Measurements from ENCODE around the gene ATP8B1.
A peak's percentile ranks its signal among the peaks of the same experiment; 100 is the strongest.

Gene ATP8B1

DNA sequence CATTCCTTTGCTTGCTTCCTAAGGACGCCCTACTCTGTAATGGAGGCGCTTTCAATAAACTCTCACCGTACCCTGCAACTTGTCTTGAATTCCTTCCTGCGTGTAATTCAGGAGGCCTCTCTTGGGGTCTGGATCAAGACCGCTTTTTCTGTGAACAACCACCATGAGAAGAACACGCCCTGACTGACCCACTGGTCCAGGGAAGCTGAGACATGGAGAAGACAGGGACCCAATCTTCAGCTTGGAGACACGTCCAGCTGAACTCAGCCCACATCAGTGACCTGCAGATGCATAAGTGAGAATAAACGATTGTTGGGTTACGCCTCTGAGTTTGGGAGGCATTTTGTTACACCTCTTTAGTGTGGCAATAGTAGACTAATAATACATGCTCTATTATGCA lies 173.7 kb downstream of the ATP8B1 start:
- Histone ChIP-seq H2AK5ac (ENCODE audit: low read length) (no peak overlapping the region), H3K27me3 (ENCODE audit: insufficient read depth, low read length, poor library complexity) (no peaks in the 10 kb centered on the region), H3K4me3 (ENCODE audit: low read length) (no peak overlapping the region), H3K4me2 (ENCODE audit: low read length) (no peak overlapping the region), H3K4ac (ENCODE audit: low read depth, low read length) (no peak overlapping the region), H3K79me1 (ENCODE audit: low read length) (no peaks in the 10 kb centered on the region), H4K5ac (ENCODE audit: low read length) (no peak overlapping the region), H2BK120ac (ENCODE audit: low read depth, low read length) (no peak overlapping the region), H3K9ac (ENCODE audit: low read length) (no peak overlapping the region), H3K56ac (ENCODE audit: low read length) (peak overlapping the region; percentile 2), H2BK15ac (replicated peaks; ENCODE audit: low read depth) (no peak overlapping the region), H3K18ac (ENCODE audit: low read length) (no peak overlapping the region), H3K23ac (ENCODE audit: low read length) (no peak overlapping the region), H3K36me3 (ENCODE audit: control insufficient read depth, insufficient read depth, low read length) (no peaks in the 10 kb centered on the region), H3K27ac (ENCODE audit: low read depth, low read length) (no peak overlapping the region), H3K4me1 (ENCODE audit: control insufficient read depth, low read depth, low read length) (no peaks in the 10 kb centered on the region), H2BK5ac (ENCODE audit: low read length) (no peak overlapping the region), H4K8ac (ENCODE audit: low read depth, low read length) (no peak overlapping the region), H3K79me2 (ENCODE audit: control insufficient read depth, insufficient read depth, low read length) (no peaks in the 10 kb centered on the region)
- no CpG with 5 or more reads among the region's 9 CpGs for WGBS (ENCODE audit: extremely low coverage, insufficient coverage, low lambda C conversion rate)
- DNase-seq, result no peak

DNA sequence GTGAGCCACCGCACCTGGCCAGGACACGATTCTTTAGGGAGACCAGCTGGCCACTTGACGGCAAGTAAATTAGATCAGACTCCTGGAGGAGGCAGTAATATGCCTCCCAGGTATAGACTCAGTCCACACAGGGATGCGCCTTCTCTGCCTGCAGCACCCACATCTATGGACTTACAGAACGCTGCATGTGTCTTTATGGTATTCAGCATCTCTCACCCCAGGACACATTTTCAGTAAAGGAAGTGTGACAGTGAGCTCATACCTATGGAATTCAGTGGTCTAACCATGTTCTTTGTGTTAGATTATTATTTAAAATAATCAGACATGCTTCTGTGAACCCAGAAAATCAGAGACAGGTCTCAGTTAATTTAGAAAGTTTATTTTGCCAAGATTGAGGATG lies 175.6 kb downstream of the ATP8B1 start:
- H4K8ac ChIP-seq (ENCODE audit: low read depth, low read length), result no peak overlapping the region
- H4K5ac ChIP-seq (ENCODE audit: low read length), result no peak overlapping the region
- no peaks in the 10 kb centered on the region for H3K79me2 ChIP-seq (ENCODE audit: control insufficient read depth, insufficient read depth, low read length)
- H3K4me3 ChIP-seq (ENCODE audit: low read length), result no peak overlapping the region
- no peak overlapping the region for H3K9ac ChIP-seq (ENCODE audit: low read length)
- no peak overlapping the region for H3K4ac ChIP-seq (ENCODE audit: low read depth, low read length)
- no CpG with 5 or more reads among the region's 5 CpGs for WGBS (ENCODE audit: extremely low coverage, insufficient coverage, low lambda C conversion rate)
- H3K56ac ChIP-seq (ENCODE audit: low read length), result peak overlapping the region; percentile 15
- H2BK15ac ChIP-seq (replicated peaks; ENCODE audit: low read depth), result no peak overlapping the region
- DNase-seq, result peak; percentile 74
- no peak overlapping the region for H2AK5ac ChIP-seq (ENCODE audit: low read length)
- no peak overlapping the region for H3K18ac ChIP-seq (ENCODE audit: low read length)
- no peak overlapping the region for H3K4me2 ChIP-seq (ENCODE audit: low read length)
- no peaks in the 10 kb centered on the region for H3K79me1 ChIP-seq (ENCODE audit: low read length)
- no peak overlapping the region for H3K23ac ChIP-seq (ENCODE audit: low read length)
- H3K27me3 ChIP-seq (ENCODE audit: insufficient read depth, low read length, poor library complexity), result no peaks in the 10 kb centered on the region
- H2BK120ac ChIP-seq (ENCODE audit: low read depth, low read length), result no peak overlapping the region
- H3K4me1 ChIP-seq (ENCODE audit: control insufficient read depth, low read depth, low read length), result no peaks in the 10 kb centered on the region
- H2BK5ac ChIP-seq (ENCODE audit: low read length), result no peak overlapping the region
- no peak overlapping the region for H3K27ac ChIP-seq (ENCODE audit: low read depth, low read length)
- no peaks in the 10 kb centered on the region for H3K36me3 ChIP-seq (ENCODE audit: control insufficient read depth, insufficient read depth, low read length)

DNA sequence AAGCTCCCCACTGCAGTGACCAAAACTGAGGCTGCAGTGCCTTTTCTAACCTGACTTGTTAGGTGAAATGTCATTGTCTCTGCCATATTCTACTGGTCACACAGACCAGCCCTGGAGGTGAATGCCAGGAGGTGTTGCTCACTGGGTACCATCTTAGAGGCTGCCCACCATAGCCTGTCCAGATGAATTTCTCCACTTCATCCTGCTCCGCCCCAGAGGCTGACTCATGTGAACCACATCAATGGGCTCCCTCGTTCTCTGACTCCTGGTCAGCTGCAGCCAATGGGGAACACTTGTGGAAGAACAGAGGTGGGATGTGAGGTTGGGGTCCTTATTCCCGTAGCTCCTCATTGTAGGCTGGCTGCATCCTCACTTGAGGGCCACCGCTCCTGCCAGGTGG lies 178.1 kb downstream of the ATP8B1 start:
- no peak overlapping the region for H2BK15ac ChIP-seq (replicated peaks; ENCODE audit: low read depth)
- H2AK5ac ChIP-seq (ENCODE audit: low read length), result no peak overlapping the region
- H3K79me2 ChIP-seq (ENCODE audit: control insufficient read depth, insufficient read depth, low read length), result peaks cover 10% of the 10 kb centered on the region
- no peak overlapping the region for H3K9ac ChIP-seq (ENCODE audit: low read length)
- no peaks in the 10 kb centered on the region for H3K27me3 ChIP-seq (ENCODE audit: insufficient read depth, low read length, poor library complexity)
- no peak overlapping the region for H4K8ac ChIP-seq (ENCODE audit: low read depth, low read length)
- H4K5ac ChIP-seq (ENCODE audit: low read length), result no peak overlapping the region
- no peak overlapping the region for H3K4ac ChIP-seq (ENCODE audit: low read depth, low read length)
- no peak overlapping the region for H2BK5ac ChIP-seq (ENCODE audit: low read length)
- no peak overlapping the region for H3K27ac ChIP-seq (ENCODE audit: low read depth, low read length)
- no peak overlapping the region for H3K18ac ChIP-seq (ENCODE audit: low read length)
- no peak overlapping the region for H2BK120ac ChIP-seq (ENCODE audit: low read depth, low read length)
- peaks cover 1% of the 10 kb centered on the region for H3K79me1 ChIP-seq (ENCODE audit: low read length)
- no peak overlapping the region for H3K56ac ChIP-seq (ENCODE audit: low read length)
- H3K36me3 ChIP-seq (ENCODE audit: control insufficient read depth, insufficient read depth, low read length), result no peaks in the 10 kb centered on the region
- H3K4me1 ChIP-seq (ENCODE audit: control insufficient read depth, low read depth, low read length), result no peaks in the 10 kb centered on the region
- WGBS (ENCODE audit: extremely low coverage, insufficient coverage, low lambda C conversion rate), result no CpG with 5 or more reads among the region's 4 CpGs
- DNase-seq, result peak; percentile 21
- H3K23ac ChIP-seq (ENCODE audit: low read length), result no peak overlapping the region
- no peak overlapping the region for H3K4me3 ChIP-seq (ENCODE audit: low read length)
- H3K4me2 ChIP-seq (ENCODE audit: low read length), result no peak overlapping the region

GRCh38 chr18:57621246-57621604 lies 181.9 kb downstream of the ATP8B1 start:
- WGBS (ENCODE audit: extremely low coverage, insufficient coverage, low lambda C conversion rate), result no CpG with 5 or more reads among the region's 20 CpGs
- peak overlapping the region; percentile 85 for H3K4me3 ChIP-seq (ENCODE audit: low read length)
- H4K5ac ChIP-seq (ENCODE audit: low read length), result no peak overlapping the region
- no peaks in the 10 kb centered on the region for H3K36me3 ChIP-seq (ENCODE audit: control insufficient read depth, insufficient read depth, low read length)
- no peak overlapping the region for H2BK120ac ChIP-seq (ENCODE audit: low read depth, low read length)
- peaks cover 25% of the 10 kb centered on the region for H3K79me2 ChIP-seq (ENCODE audit: control insufficient read depth, insufficient read depth, low read length)
- H2BK5ac ChIP-seq (ENCODE audit: low read length), result no peak overlapping the region
- peak overlapping the region; percentile 58 for H3K4me2 ChIP-seq (ENCODE audit: low read length)
- H3K9ac ChIP-seq (ENCODE audit: low read length), result peak overlapping the region; percentile 91
- no peaks in the 10 kb centered on the region for H3K4me1 ChIP-seq (ENCODE audit: control insufficient read depth, low read depth, low read length)
- H3K18ac ChIP-seq (ENCODE audit: low read length), result peak overlapping the region; percentile 24
- H3K27ac ChIP-seq (ENCODE audit: low read depth, low read length), result no peak overlapping the region
- H3K79me1 ChIP-seq (ENCODE audit: low read length), result peaks cover 7% of the 10 kb centered on the region
- no peak overlapping the region for H2AK5ac ChIP-seq (ENCODE audit: low read length)
- no peak overlapping the region for H3K23ac ChIP-seq (ENCODE audit: low read length)
- peak overlapping the region; percentile 98 for H3K56ac ChIP-seq (ENCODE audit: low read length)
- no peaks in the 10 kb centered on the region for H3K27me3 ChIP-seq (ENCODE audit: insufficient read depth, low read length, poor library complexity)
- no peak overlapping the region for H2BK15ac ChIP-seq (replicated peaks; ENCODE audit: low read depth)
- H4K8ac ChIP-seq (ENCODE audit: low read depth, low read length), result no peak overlapping the region
- peak overlapping the region; percentile 87 for H3K4ac ChIP-seq (ENCODE audit: low read depth, low read length)
- DNase-seq, result no peak

DNA sequence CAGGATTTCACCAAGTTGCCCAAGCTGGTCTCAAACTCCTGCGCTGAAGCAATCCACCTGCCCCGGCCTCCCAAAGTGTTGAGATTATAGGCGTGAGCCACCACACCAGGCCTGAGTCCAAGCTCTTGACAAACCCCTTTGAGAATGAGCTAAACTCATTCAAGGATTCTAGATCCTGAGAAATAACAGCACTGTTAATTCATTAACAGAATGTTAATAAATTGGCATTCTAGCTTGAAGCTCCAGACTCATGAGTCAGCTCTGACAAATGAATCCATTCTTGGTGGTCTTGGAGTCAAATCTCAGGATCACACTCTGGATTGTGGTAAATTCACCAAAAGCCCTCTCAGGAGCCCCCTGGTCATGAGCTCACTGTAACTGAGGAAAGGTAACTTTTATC lies 183.2 kb downstream of the ATP8B1 start:
- peaks cover 2% of the 10 kb centered on the region for H3K36me3 ChIP-seq (ENCODE audit: control insufficient read depth, insufficient read depth, low read length)
- H2BK5ac ChIP-seq (ENCODE audit: low read length), result no peak overlapping the region
- H3K4me1 ChIP-seq (ENCODE audit: control insufficient read depth, low read depth, low read length), result no peaks in the 10 kb centered on the region
- H3K56ac ChIP-seq (ENCODE audit: low read length), result no peak overlapping the region
- peaks cover 25% of the 10 kb centered on the region for H3K79me2 ChIP-seq (ENCODE audit: control insufficient read depth, insufficient read depth, low read length)
- H3K9ac ChIP-seq (ENCODE audit: low read length), result no peak overlapping the region
- no peak overlapping the region for H3K4me2 ChIP-seq (ENCODE audit: low read length)
- H2BK120ac ChIP-seq (ENCODE audit: low read depth, low read length), result no peak overlapping the region
- peaks cover 7% of the 10 kb centered on the region for H3K79me1 ChIP-seq (ENCODE audit: low read length)
- H3K4me3 ChIP-seq (ENCODE audit: low read length), result no peak overlapping the region
- no peak overlapping the region for H2AK5ac ChIP-seq (ENCODE audit: low read length)
- no peak overlapping the region for H4K5ac ChIP-seq (ENCODE audit: low read length)
- no peak overlapping the region for H3K23ac ChIP-seq (ENCODE audit: low read length)
- H3K27me3 ChIP-seq (ENCODE audit: insufficient read depth, low read length, poor library complexity), result no peaks in the 10 kb centered on the region
- H3K27ac ChIP-seq (ENCODE audit: low read depth, low read length), result no peak overlapping the region
- no peak overlapping the region for H2BK15ac ChIP-seq (replicated peaks; ENCODE audit: low read depth)
- H3K18ac ChIP-seq (ENCODE audit: low read length), result no peak overlapping the region
- DNase-seq, result no peak
- WGBS (ENCODE audit: extremely low coverage, insufficient coverage, low lambda C conversion rate), result no CpG with 5 or more reads among the region's 3 CpGs
- no peak overlapping the region for H4K8ac ChIP-seq (ENCODE audit: low read depth, low read length)
- H3K4ac ChIP-seq (ENCODE audit: low read depth, low read length), result no peak overlapping the region

- Histone ChIP-seq H3K9ac (ENCODE audit: low read length) (no peak overlapping the region), H3K4ac (ENCODE audit: low read depth, low read length) (no peak overlapping the region), H3K4me1 (ENCODE audit: control insufficient read depth, low read depth, low read length) (no peaks in the 10 kb centered on the region), H3K18ac (ENCODE audit: low read length) (no peak overlapping the region), H2AK5ac (ENCODE audit: low read length) (no peak overlapping the region), H3K4me3 (ENCODE audit: low read length) (no peak overlapping the region), H2BK5ac (ENCODE audit: low read length) (no peak overlapping the region), H3K36me3 (ENCODE audit: control insufficient read depth, insufficient read depth, low read length) (peaks cover 2% of the 10 kb centered on the region), H3K79me1 (ENCODE audit: low read length) (peaks cover 7% of the 10 kb centered on the region), H4K5ac (ENCODE audit: low read length) (no peak overlapping the region), H3K27ac (ENCODE audit: low read depth, low read length) (no peak overlapping the region), H3K4me2 (ENCODE audit: low read length) (no peak overlapping the region), H4K8ac (ENCODE audit: low read depth, low read length) (no peak overlapping the region), H3K79me2 (ENCODE audit: control insufficient read depth, insufficient read depth, low read length) (peaks cover 25% of the 10 kb centered on the region), H2BK120ac (ENCODE audit: low read depth, low read length) (no peak overlapping the region), H2BK15ac (replicated peaks; ENCODE audit: low read depth) (no peak overlapping the region), H3K56ac (ENCODE audit: low read length) (no peak overlapping the region), H3K23ac (ENCODE audit: low read length) (no peak overlapping the region), H3K27me3 (ENCODE audit: insufficient read depth, low read length, poor library complexity) (no peaks in the 10 kb centered on the region)
- no peak for DNase-seq
- no CpG with 5 or more reads among the region's 3 CpGs for WGBS (ENCODE audit: extremely low coverage, insufficient coverage, low lambda C conversion rate)
Observed at GRCh38 chr18:57618910-57619309, 184.2 kb downstream of the ATP8B1 start.
